Hematopoietic multipotent progenitor cell treated with erythropoietin and hydrocortisone succinate and interleukin-3 and kit ligand, for 15 days (in vitro differentiated cells): ENCODE results near the gene HIVEP2.

Experiments
- DNase-seq: peaks from one replicate; pipeline ENCODE4 v3.0.0-alpha.2; 2015; ENCODE audit warnings: low spot score

HIVEP2 gene

GRCh38 chr6:142925575-142926110, 19.3 kb downstream of the HIVEP2 start:
- DNase-seq, result no peak

- no peak for DNase-seq
Observed at GRCh38 chr6:142918339-142919042, 26.5 kb downstream of the HIVEP2 start.

- DNase-seq, result no peak
Observed at GRCh38 chr6:142916881-142917280, 28.1 kb downstream of the HIVEP2 start.

- DNase-seq, result no peak
Observed at GRCh38 chr6:142914937-142915697, 29.9 kb downstream of the HIVEP2 start.

GRCh38 chr6:142914369-142914768, 30.6 kb downstream of the HIVEP2 start:
- DNase-seq, result no peak

- DNase-seq, result no peak
Observed at GRCh38 chr6:142913511-142914047, 31.4 kb downstream of the HIVEP2 start.

- no peak for DNase-seq
Observed at GRCh38 chr6:142913036-142913510, 31.9 kb downstream of the HIVEP2 start.

GRCh38 chr6:142912125-142912524, 32.9 kb downstream of the HIVEP2 start:
- DNase-seq, result no peak

GRCh38 chr6:142911430-142911829, 33.5 kb downstream of the HIVEP2 start:
- no peak for DNase-seq

- no peak for DNase-seq
Observed at GRCh38 chr6:142909686-142910085, 35.3 kb downstream of the HIVEP2 start.

- no peak for DNase-seq
Observed at GRCh38 chr6:142908235-142908634, 36.7 kb downstream of the HIVEP2 start.

GRCh38 chr6:142907544-142907943, 37.4 kb downstream of the HIVEP2 start:
- no peak for DNase-seq

- DNase-seq, result no peak
Observed at GRCh38 chr6:142906945-142907470, 38.0 kb downstream of the HIVEP2 start.

- no peak for DNase-seq
Observed at GRCh38 chr6:142903812-142904211, 41.2 kb downstream of the HIVEP2 start.

GRCh38 chr6:142902636-142903053, 42.3 kb downstream of the HIVEP2 start:
- DNase-seq, result no peak

GRCh38 chr6:142901611-142902010, 43.4 kb downstream of the HIVEP2 start:
- DNase-seq, result no peak

- no peak for DNase-seq
Observed at GRCh38 chr6:142900227-142900971, 44.6 kb downstream of the HIVEP2 start.

- no peak for DNase-seq
Observed at GRCh38 chr6:142898927-142899895, 45.8 kb downstream of the HIVEP2 start.

- no peak for DNase-seq
Observed at GRCh38 chr6:142897659-142898058, 47.3 kb downstream of the HIVEP2 start.

GRCh38 chr6:142896732-142897131, 48.2 kb downstream of the HIVEP2 start:
- DNase-seq, result no peak

GRCh38 chr6:142893088-142893487, 51.9 kb downstream of the HIVEP2 start:
- DNase-seq, result no peak
